GM21360 (cell line): ENCODE results near the gene KIF26B.

ENCODE experiments used
- ATAC-seq: cut with Tn5 transposase; IDR thresholded peaks from one replicate; pipeline ENCODE4 v1.9.1; 2021; ENCODE audit warnings: mild to moderate bottlenecking, moderate library complexity; ENCODE audit not compliant: unreplicated experiment

The KIF26B gene

DNA sequence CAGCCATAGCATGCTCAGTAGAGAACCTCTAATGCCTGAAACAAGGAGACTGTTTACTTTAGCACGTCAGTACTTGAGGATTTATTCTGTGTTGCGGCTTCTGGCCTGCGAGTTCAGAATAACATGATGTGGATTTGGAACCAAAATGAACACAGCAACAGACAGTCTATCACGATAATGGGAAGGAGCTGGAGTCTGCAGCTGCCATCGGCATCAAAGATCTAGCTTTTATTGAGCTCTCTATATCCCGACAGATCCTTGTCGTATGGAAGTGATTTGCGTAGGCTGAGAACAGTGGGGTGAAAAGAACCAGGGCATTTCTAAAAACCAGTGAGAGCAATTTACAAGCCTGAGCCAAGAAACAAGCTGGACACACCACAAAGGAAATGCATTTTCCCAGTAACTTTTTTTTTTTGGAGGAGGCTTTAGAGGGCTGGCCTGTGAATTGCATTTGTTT lies 294.2 kb downstream of the KIF26B start:
- no peak for ATAC-seq

DNA sequence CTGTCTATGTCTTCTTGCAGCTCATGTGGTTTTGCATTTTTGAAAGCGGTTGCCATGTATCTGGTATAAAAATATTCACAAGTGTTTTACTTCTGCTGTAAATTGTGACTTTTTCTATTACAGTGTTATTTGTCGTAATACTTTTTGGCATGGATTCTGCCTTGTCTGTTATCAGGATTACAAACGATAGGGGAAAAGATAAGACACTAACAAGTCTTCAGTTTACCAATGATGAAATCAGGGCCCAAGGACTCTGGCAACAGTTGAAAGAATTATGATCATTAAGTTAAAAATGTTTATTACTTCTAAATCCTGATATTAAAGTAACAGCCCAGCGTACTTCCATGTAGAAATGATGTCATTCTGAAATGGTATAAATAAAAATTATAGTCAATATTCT lies 298.8 kb downstream of the KIF26B start:
- ATAC-seq, result no peak

DNA sequence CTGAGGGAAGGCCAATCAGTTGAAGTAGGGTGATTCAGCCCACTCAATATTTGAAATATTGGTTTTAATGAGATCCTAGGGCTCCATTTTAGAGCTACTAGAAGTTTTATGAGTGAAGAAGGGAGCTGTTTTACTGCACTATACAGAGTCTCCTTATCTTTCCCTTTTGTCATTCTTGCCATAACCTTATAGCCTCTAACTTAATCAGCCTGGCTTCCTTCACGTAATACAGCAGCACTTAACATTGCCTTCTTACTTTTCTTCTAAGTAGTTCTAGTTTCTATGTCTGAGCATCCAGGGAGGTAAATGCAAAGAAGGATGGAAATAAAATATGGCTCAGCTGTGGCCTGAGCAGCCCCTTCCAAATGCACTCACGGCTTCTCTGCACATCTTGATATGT lies 299.3 kb downstream of the KIF26B start:
- ATAC-seq, result no peak

DNA sequence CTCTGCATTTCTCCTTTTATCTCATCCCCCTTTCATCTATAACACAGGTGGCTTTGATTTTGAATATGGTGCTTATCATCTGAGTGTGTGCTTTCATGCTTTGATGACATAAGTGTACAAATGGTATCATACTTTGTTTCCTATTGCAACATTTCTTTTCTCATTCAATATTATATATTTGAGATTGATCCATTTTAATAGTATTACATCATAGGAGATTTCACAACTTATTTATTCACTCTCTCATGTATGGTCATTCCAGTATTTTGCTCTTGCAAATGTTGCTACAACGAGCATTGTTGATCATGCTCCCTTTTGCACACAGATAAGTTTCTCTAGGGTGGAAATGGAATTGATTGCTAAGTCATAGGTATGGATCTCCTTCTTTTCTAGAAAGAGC lies 302.8 kb downstream of the KIF26B start:
- no peak for ATAC-seq

DNA sequence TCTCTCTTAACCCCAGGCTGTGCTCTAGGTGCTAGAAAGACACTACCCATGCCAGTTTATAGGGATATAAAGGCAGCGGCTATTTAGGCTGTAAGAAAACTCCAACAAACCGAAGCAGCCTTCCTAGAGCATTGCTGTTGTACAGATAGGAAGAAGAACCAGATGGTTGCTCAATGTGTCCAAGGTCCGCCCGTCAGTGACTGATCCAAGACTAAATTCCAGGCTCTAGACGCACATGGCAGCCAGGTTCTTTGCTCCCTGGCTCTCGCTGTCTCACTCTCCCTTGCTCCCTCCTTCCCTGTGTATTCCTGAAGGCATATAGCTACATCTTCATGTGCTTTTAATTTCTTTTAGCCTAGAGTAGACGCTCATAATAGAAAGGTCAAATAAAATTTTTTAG lies 303.4 kb downstream of the KIF26B start:
- no peak for ATAC-seq

DNA sequence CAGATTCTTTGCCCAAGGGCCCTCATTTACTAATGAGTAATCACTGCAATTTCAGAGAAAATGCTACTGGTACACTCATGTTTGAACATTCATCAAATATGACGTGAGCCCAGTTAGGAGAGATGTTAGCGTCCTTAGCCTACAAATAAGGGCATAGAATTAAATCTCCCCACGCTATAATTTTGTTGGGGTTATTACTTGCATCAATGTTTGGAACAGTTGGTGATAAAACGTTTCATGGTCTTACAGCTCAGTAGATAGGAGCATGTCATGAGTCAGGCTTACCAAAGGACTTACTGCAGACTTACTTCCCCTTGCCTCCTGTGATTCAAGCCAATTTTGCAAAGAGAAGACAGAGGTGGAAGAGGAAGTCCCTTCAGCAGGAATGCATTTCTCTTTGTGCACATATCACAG lies 304.0 kb downstream of the KIF26B start:
- no peak for ATAC-seq

DNA sequence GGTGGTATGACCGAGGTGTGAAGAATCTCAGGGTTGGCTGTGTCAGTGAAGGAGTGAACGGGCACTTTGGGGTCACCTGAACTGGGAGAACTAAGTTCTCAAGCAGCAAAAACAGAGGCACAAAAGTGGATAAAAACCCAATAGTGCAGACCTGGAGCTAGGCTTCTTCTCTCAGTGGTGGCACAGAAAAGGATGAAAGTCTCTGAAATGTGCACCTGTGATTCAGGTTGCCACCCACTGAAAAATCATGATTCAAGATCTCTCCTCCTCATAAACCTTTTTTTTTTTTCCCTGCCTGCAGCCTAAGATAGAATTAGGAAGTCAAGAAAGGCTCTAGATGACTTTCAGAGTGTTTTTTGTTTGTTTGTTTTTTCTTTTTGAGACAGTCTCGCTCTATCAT lies 304.8 kb downstream of the KIF26B start:
- ATAC-seq, result no peak

DNA sequence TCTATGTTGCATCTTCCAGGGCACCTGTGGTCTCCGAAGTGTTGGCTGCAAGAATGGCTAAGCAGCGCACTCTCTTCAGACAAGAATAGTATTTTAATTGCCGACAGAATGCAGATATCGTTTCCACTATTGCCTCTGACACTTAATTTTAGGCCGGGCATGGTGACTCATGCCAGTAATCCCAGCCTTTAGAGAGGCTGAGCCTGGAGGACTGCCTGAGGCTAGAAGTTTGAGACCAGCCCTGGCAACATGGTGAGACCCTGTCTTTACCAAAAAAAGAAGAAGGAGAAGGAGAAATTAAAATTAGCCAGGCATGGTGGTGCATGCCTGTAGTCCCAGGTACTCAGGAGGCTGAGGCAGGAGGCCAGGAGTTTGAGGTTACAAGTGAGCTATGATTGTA lies 306.9 kb downstream of the KIF26B start:
- ATAC-seq, result no peak

DNA sequence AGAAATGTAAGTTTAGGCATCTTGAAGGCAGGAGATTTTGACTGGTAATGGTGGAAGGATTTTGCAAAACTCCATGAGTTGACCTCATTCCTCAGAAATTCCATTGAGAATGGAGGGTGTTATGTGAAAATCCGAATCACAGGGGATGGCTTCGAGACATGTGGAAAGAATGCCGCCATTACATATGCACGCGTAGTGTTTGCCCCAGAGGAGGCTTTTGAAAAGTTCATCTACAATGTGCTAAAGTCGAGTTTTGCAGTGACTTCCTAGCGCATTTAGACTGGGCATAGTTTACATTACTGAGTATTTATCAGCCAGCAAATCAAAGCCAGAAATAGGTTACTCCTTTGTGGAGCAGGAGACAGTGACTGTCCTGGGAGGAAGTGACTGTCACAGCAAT lies 307.4 kb downstream of the KIF26B start:
- ATAC-seq, result no peak

DNA sequence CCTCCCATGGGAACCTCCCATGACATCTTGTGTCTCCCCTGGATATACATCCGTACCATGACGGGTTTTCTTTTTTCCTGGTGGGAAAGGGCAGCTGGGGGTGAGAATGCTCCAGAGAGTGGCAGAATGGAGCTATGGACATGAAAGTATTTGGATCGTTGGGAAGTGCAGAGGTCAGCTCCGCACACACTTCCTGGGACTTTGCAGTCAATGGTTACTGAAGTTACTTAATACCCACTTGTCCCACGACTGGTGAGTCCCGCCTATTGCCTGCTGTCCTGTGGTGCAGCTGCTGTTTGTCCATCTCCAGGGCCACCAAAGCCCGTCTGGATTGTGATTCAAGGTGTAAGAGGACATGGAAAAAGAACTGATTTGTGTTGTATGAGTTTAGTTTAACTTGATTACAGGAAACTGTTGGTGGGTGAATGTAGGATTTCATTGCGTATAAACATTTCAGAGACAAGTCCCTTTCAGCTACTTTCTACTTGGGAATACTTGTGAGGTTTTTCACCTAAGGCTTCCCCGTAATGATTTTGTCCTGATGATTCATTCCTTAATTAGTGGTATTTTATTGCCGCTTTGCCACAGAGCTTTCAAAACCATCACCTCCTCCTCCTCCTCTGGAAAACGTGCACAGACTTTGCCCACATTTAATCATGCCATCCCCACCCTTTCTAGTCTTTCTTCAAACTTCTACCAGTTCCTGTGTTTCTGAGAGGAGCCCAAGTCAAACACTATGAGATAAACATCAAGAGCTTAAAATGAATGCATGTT lies 308.8 kb downstream of the KIF26B start:
- ATAC-seq, result no peak

DNA sequence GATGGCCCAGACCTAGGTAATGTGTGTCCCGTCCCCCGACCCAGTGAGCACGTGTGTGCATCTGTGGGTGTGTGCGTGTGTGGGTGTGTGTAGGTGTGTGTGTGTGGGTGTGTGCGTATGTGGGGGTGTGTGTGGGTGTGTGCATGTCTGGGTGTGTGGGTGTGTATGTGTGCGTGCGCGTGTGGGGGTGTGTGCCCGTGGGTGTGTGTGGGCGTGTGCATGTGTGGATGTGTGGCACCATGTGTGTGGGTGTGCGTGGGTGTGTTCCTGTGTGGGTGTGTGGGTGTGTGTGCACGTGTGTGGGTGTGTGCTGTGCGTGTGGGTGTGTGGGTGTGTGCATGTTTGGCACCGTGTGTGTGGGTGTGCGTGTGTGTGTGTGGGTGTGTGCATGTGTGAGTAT lies 309.5 kb downstream of the KIF26B start:
- no peak for ATAC-seq

DNA sequence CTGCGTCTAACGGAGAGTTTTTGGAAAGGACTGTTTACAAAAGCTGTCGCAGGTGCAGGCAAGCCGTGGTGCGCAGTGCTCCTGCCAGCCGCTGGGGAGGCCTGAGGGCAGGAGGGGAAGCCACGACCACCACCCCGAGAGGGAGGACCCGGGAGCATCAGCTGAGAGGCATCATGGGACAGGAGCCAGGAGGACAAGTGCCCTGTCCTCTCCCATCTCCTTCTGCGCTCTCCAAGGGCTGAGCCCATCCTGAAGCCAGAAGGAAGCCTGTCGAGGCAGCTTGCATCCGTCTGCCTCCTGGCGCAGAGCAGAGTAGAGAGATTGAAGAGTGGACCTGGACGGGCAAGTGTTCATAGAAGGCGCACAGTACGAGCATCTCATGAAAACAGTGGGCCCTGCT lies 310.9 kb downstream of the KIF26B start:
- no peak for ATAC-seq

DNA sequence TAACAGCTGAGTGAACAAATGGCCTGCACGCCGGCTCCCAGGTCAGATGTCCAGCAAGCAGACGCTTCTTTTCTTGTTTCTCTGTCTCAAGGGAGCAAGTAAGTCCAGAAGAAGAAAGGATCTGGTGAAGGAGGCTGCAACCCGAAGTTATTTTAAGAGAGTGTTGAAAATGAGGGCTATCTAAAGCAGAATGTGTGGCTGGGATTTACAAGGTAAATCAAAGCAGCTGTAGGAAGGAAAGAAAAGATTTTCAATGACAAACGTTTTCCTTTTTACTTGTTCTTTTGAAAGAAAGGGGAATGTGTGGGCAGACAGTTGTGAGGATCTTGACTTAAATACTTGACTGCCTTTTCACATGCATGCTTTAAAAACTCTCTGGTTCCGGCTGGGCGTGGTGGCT lies 311.5 kb downstream of the KIF26B start:
- ATAC-seq, result no peak

DNA sequence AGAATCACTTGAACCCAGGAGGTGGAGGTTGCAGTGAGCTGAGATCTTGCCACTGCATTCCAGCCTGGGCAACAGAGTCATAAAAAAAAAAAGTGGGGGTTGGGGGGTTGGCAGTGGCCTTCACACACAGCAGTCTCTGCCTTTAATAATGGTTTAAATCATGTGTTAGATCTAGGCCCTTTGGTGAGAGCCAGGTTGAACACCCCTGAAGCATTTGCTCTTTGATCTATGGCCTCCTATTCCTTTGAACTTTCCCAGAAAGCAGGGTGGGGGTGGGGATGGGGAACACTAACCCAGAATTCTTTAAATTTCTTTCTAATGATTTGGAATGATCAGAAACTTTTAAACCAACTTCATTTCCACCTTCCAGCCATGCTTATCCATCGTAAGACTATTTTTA lies 313.0 kb downstream of the KIF26B start:
- ATAC-seq, result no peak

DNA sequence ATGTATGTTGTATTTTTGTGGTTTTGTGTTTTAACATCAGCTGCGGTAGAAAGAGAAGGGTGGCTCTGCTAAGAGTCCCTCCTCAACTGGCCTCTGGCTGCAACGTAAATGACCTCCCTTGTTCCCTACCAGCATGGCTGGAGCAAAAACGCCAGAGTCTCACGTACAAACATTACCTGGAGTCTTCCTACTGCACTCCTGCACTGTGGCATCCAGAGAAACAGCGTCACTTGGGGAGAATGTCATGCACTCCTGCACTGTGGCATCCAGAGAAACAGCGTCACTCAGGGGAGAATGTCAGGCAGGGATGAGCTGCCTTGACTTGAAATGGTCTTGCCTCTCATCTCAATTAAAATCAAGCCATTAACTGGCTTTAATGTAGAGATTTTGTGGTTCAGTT lies 314.2 kb downstream of the KIF26B start:
- no peak for ATAC-seq

DNA sequence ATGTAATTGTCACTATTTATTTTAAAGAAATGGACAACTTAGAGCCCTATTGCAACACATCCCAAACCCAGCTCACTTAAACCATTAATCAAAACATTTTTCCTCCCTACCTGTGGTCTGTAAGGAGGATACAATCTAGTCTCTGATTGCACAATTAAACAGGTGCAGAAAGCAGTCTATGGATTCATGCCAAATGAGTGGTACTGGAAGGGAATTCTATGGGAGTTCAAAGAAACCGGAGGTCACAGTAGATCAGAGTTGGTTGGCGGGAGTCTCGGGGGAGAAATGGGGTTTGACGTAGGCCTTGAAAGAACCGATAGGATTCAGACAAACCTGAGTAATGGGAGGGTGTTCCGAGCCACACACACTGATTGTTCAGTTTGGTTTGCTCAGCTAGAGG lies 314.9 kb downstream of the KIF26B start:
- ATAC-seq, result no peak

DNA sequence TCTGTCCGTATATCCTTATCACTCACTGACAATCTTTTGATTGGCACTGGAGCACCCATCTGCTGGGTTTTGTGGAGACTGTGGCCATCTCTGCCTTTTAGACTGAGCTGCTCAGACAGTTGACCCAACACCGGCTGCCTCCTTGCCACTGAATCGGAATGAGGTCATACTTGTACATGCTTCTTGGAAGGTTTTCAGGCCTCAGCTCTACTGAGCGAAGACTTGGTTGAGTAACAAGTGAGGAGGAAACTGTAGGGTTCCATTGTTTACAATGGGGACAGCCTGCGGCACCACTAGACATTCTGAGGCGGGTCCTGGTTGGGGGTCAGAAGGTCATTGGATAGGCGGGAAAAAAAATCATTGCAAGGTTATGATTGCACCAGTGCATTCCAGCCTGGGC lies 320.3 kb downstream of the KIF26B start:
- ATAC-seq, result no peak

DNA sequence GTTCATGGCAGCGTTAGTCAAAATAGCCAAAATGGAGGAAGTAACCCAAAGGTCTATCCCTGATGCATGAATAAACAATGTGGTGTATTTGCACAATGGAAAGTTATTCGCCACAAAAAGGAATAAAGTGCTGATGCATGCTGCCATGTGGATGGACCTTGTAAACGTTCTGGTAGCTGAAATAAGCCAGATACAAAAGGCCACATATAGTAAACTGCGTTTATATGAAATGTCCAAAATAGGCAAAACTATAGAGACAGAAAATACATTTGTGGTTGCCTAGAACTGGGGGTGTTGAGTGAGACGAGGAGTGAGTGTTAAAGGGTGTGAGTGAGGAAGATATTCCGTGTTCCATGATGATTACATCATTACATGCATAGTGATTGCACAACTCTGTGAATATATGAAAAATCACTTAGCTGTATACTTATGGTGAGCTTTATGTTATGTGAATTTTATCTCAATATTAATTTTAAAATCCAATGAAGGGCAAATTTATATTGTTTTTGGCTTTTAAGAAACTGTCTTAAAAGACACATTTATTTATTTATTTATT lies 321.3 kb downstream of the KIF26B start:
- no peak for ATAC-seq

DNA sequence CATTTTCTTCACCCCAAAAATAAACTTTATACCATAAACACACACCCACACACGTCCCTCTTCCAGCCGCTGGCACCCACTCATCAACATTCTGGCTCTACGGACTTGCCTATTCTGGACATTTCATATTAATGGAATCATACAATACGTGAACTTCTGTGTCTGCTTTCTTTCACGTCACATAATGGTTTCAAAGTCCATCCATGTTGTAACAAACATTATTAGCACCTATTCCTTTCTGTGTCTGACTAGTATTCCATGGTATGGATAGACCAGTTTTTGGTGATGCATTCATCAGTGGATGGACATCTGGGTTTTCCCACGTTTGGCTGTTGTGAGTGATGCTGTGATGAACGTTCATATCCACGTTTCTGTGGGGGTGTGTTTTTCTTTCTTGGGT lies 323.2 kb downstream of the KIF26B start:
- no peak for ATAC-seq

DNA sequence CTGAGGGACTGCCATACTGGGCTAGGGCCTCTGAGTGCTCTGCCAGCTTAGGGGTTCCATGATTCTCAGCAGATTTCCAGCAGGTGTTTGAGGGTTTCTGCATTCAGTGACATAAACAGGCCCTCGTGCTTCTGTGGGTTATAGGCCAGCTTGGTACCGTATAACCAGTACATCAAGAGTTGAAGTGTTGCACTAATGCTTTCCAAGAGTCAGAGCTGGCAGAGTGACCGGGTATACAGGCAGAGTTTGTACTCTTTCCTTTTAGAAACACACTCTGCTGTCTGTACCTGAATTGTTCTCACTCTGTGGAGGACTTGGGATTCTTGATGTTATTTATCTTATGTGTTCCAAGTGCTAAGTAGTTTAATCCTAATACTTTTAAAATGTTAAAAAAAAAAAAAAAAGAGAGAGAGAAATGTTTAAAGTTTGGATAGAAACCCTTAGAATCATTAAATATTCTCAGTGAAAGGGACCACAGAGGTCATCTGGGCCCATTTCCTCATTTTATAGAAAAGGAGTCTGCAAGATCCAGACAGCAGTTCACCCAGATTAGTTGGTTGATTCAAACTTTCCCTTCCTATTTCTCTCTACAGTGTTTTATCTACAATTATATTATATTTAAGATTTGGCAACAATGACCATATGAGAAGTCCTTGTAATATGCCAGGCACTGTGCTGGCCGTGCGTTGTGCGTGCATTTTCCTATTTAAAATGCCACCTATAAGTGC lies 325.8 kb downstream of the KIF26B start:
- ATAC-seq, result no peak

DNA sequence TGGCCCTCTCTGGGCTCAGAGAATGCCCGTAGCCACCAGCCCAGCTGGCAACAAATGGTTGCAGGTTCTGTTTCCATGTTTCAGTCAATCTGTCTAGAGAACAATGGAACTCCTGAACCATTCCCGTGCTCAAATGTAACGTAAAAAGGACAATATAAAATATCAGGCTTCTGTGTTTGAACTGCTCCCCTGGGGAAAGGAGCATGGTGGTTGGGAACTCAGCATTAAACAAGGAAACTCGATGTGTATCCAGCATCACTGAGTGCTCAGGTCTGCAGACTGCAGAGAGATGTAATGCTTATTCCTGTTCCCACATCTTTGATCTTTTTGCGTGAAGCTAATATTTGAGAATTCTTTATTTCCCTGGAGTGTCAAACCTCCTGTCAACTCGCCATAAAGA lies 326.5 kb downstream of the KIF26B start:
- no peak for ATAC-seq

DNA sequence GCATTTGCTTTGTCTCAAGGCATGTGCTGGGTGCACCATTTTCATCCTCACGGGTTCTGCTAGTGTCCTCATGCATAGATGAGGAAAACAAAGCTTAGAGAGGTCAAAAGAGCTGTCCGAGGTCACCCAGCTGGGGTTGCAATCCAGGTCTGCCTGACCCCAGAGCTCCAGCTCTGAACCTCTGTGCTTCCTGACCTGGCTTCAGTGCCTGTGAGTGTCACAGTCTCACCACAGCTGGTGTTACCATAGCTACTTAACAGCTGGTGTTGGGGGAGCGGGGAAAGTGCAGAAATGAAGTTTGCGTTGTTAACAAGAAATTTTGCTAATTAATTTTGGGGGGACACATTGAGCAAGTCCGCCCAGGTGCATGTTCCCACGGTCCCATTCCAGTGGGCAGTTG lies 328.5 kb downstream of the KIF26B start:
- no peak for ATAC-seq
